Measurements from ENCODE around the gene CRYBG2. TPM values are rescaled to one million over a fixed set of nuclear protein-coding genes. Genes with fewer than 3 reads are reported as not detected.

CRYBG2 gene
- total RNA-seq, 1 experiment from 2014 or later = 0.64 TPM

DNA sequence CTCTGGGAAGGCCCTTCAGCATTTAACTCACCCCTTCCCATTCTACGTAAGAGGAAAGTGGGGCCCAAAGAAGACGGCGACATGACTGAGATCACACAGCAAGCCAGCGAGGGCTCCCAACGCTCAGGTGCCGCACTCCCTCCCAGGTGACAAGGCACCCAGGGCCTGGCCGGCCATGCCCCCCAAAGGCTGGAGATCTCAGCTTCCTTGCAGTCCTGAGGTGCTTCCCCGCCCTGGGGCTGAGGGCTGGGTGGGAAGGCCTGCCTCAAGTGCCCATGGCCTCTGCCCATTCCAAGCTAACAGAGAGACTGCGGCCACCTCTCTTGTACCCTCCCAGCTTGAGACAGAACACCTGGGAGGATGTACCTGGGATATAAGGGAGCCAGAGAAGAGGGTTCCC, 1.0 kb upstream of the CRYBG2 start:
- ATAC-seq (no peak), DNase-seq (ENCODE audit: low read depth, low spot score) (no peak)
- H3K27me3 ChIP-seq (ENCODE audit: control insufficient read depth, insufficient read depth, low read length) = no peaks in the 10 kb centered on the region
- TF ChIP-seq SIN3A (IDR thresholded peaks at IDR 0.05; ENCODE audit: borderline replicate concordance, insufficient read depth, low read depth, low read length) = no peak
- TF ChIP-seq REST (IDR thresholded peaks at IDR 0.05; ENCODE audit: insufficient read depth in 1 of 2, low read depth in 2 of 2, low read length in 1 of 2) = no peak
- TF ChIP-seq TCF7L2 (IDR thresholded peaks at IDR 0.05; ENCODE audit: low read depth, low read length) = no peak
- no peak for TF ChIP-seq POLR2AphosphoS5 (IDR thresholded peaks at IDR 0.05; ENCODE audit: low read depth, low read length)
- POLR2A ChIA-PET = no interaction called here
- no peak overlapping the region for H3K4me3 ChIP-seq (ENCODE audit: low read depth in 2 of 2, low read length in 2 of 2)
- intact Hi-C loops (cut with micrococcal nuclease; ENCODE audit: unreplicated experiment) (no loop called here), in situ Hi-C loops (cut with HindIII; ENCODE audit: low pct_unique_long_range_greater_than_20kb, low sequenced_read_pairs) (no loop called here)
- no peak overlapping the region for H3K27ac ChIP-seq (ENCODE audit: low read length)
- H3K9me3 ChIP-seq (ENCODE audit: control insufficient read depth, insufficient read depth, low read depth, low read length) = no peaks in the 10 kb centered on the region
- no peaks in the 10 kb centered on the region for H3K36me3 ChIP-seq (ENCODE audit: control insufficient read depth, insufficient read depth, low read length)
- peaks cover 15% of the 10 kb centered on the region for H3K4me1 ChIP-seq (ENCODE audit: control insufficient read depth, insufficient read depth, low read length)
- CTCF ChIA-PET = no interaction called here
- BruUV-seq (replicated peaks) = no TSS peak

- Histone ChIP-seq H3K36me3 (ENCODE audit: control insufficient read depth, insufficient read depth, low read length) (no peaks in the 10 kb centered on the region), H3K9me3 (ENCODE audit: control insufficient read depth, insufficient read depth, low read depth, low read length) (no peaks in the 10 kb centered on the region), H3K27me3 (ENCODE audit: control insufficient read depth, insufficient read depth, low read length) (no peaks in the 10 kb centered on the region), H3K4me3 (ENCODE audit: low read depth in 2 of 2, low read length in 2 of 2) (no peak overlapping the region), H3K27ac (ENCODE audit: low read length) (no peak overlapping the region), H3K4me1 (ENCODE audit: control insufficient read depth, insufficient read depth, low read length) (peaks cover 15% of the 10 kb centered on the region)
- POLR2A ChIA-PET = no interaction called here
- intact Hi-C loops (cut with micrococcal nuclease; ENCODE audit: unreplicated experiment) (no loop called here), in situ Hi-C loops (cut with HindIII; ENCODE audit: low pct_unique_long_range_greater_than_20kb, low sequenced_read_pairs) (no loop called here)
- ATAC-seq (no peak), DNase-seq (ENCODE audit: low read depth, low spot score) (no peak)
- BruUV-seq (replicated peaks) = no TSS peak
- CTCF ChIA-PET = interaction anchor here (0.7 kb wide), 1 partner anchor 64 kb away, joined by 3 read pairs; no protein-coding TSS in a partner anchor
- TF ChIP-seq CTCF (IDR thresholded peaks at IDR 0.05) = no peak
- no peak for TF ChIP-seq REST (IDR thresholded peaks at IDR 0.05; ENCODE audit: insufficient read depth in 1 of 2, low read depth in 2 of 2, low read length in 1 of 2)
- TF ChIP-seq POLR2AphosphoS5 (IDR thresholded peaks at IDR 0.05; ENCODE audit: low read depth, low read length) = no peak
- TF ChIP-seq TCF7L2 (IDR thresholded peaks at IDR 0.05; ENCODE audit: low read depth, low read length) = no peak
- no peak for TF ChIP-seq SIN3A (IDR thresholded peaks at IDR 0.05; ENCODE audit: borderline replicate concordance, insufficient read depth, low read depth, low read length)
Measured at GRCh38 chr1:26353210-26353859, 595 bp downstream of the CRYBG2 start.

Measured in Panc1 (cell line).